Hematopoietic multipotent progenitor cell treated with erythropoietin and hydrocortisone succinate and interleukin-3 and kit ligand, for 17 days (in vitro differentiated cells): ENCODE results near the gene CYLD.
A peak's percentile ranks its signal among the peaks of the same experiment; 100 is the strongest.

Experiments
- DNase-seq: peaks from one replicate; pipeline ENCODE4 v3.0.0-alpha.2; 2015; ENCODE audit warnings: low spot score

Gene CYLD

DNA sequence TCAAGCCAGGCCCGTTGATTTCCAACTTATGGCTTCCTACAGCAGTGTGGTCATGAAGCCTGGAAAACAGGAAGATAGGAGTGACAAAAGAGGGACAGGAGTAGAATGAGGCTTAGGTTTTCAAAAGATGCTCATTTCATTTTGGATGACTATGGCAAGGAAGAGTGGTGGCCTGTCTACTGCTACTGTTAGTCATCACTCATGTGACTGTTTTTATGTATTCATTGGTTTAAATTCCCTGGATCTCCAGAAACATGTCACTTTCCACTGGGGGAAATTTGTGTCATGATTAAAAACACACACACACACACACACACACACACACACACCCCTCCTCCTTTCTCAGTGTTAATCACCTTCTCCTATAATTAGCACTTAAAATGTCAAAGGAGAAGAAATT, 1.1 kb upstream of the CYLD start:
- DNase-seq, result no peak

GRCh38 chr16:50741225-50741780, 583 bp upstream of the CYLD start:
- peak; percentile 69 for DNase-seq

DNA sequence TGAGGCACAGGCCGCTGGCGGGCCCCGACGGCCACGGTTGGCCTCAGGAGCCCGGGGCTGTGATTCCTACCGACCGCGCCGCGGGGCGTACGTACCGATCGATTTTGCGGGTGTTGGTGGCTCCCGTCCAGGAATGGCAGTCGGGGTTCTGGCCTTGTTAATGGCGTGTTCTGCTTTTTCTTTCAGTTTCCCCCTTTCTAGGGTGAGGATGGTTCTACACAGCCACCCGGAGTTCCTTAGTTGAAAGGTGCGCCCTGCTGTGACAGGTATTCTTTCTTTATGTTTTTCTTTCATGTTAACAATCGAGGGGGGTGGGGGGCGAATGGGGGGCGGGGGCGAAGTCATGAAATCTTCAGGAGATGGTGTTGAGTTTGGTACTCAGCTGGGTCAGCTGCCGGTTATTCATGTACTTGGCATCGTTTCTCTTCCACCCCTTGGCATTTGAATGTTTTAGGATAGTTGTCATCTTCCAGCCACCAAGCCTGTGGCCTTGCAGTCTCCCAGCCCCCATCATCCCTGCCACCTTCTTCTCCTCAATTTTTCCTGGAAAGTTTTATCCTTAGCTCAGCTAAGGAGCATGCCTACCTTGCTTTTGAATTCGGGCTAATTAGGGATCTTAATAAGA, 802 bp downstream of the CYLD start:
- peak; percentile 65 for DNase-seq

GRCh38 chr16:50743581-50744225, 1.8 kb downstream of the CYLD start:
- no peak for DNase-seq

GRCh38 chr16:50744881-50745280, 3.0 kb downstream of the CYLD start:
- DNase-seq, result no peak

- no peak for DNase-seq
Measured at GRCh38 chr16:50745940-50746339, 4.1 kb downstream of the CYLD start.

- DNase-seq, result peak; percentile 40
Measured at GRCh38 chr16:50747207-50747956, 5.5 kb downstream of the CYLD start.

DNA sequence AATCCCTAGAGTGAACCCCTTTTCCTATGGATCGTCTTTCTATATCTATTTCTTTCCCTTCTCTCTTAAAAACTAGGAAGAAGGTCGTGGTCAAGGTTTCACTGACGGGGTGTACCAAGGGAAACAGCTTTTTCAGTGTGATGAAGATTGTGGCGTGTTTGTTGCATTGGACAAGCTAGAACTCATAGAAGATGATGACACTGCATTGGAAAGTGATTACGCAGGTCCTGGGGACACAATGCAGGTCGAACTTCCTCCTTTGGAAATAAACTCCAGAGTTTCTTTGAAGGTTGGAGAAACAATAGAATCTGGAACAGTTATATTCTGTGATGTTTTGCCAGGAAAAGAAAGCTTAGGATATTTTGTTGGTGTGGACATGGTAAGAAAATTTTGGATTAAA, 9.6 kb downstream of the CYLD start:
- DNase-seq, result no peak

- DNase-seq, result no peak
Measured at GRCh38 chr16:50752471-50753235, 10.8 kb downstream of the CYLD start.

DNA sequence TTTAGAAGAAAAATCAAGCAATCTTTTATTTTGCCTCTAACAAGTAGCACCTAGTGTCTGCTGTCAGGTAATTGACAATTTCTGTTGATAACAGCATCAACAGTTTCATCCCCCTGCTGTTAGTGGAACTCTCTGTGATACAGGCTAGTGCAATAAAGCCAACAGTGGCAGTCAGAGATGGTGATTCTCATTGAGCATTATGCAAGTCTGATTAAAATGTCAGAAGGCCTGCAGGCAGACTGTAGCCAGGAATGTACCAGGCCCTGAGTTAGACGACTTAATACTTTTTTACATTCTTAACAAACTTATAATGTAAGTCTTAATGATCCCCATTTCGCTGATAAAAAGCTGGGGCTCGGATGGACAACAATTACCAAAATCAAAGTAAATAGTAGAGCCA, 14.6 kb downstream of the CYLD start:
- DNase-seq, result no peak

DNA sequence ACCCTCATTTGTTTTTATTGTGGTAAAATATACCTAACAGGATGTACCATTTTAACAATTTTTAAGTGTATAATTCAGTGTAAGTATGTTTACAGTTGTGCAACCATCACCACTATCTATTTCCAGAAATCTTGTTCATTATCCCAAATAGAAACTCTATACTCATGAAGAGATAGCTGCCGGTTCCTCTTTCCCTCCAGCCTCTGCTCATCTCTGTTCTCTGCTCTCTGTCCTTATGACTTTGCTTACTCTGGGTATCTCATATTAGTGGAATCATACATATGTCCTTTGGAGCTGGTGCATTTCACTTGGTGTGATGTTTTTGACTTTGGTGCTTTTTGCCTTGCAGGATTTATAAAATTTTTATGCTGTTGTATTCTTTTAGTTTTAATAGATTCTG, 19.4 kb downstream of the CYLD start:
- no peak for DNase-seq

- DNase-seq, result no peak
Measured at GRCh38 chr16:50762241-50762640, 20.4 kb downstream of the CYLD start.

DNA sequence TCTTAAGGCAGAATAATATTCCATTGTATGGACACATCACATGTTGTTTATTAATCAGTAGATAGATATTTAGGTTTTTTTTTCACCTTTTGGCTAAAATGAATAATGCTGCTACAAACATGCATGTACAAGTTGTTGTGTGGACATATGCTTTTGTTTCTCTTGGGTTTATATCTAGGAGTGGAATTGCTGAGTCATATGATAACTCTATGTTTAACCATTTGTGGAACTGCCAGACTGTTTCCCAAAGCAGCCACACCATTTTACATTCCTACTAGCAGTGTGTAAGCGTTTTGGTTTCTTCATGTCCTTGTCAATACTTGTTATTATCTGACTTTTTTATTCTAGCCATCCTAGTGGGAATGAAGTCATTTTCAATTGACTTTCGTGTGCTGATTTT, 21.3 kb downstream of the CYLD start:
- DNase-seq, result no peak

GRCh38 chr16:50765260-50765659, 23.4 kb downstream of the CYLD start:
- DNase-seq, result no peak

GRCh38 chr16:50765861-50766260, 24.0 kb downstream of the CYLD start:
- no peak for DNase-seq

GRCh38 chr16:50767197-50767596, 25.3 kb downstream of the CYLD start:
- no peak for DNase-seq

DNA sequence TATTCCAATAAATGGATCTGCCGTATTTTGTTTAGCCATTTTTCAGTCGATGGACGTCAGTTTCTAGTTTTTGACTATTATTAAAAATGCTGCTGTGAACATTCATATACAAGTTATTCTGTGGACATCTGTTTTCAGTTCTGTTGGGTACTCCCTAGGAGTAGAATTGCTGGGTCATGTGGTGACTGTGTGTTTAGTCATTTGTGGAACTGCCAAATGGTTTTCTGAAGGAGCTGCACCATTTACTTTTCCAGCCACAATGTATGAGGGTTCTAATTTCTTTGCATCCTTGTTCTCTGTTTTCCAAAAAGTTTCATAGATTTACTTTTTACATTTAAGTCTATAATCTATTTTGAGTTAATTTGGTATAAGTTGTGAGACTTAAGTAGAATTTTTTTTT, 29.5 kb downstream of the CYLD start:
- peak; percentile 17 for DNase-seq

- DNase-seq, result no peak
Measured at GRCh38 chr16:50774405-50774804, 32.5 kb downstream of the CYLD start.

GRCh38 chr16:50774960-50775359, 33.1 kb downstream of the CYLD start:
- DNase-seq, result no peak

- no peak for DNase-seq
Measured at GRCh38 chr16:50776037-50776436, 34.2 kb downstream of the CYLD start.

GRCh38 chr16:50778284-50779163, 36.6 kb downstream of the CYLD start:
- no peak for DNase-seq
